ENCODE measurements around the gene SLTM.
"Not testable (repeated sequence)": the region's sequence is repeated elsewhere in the genome, so short reads cannot be mapped to it uniquely, and the experiment has no call there.

The SLTM gene

DNA sequence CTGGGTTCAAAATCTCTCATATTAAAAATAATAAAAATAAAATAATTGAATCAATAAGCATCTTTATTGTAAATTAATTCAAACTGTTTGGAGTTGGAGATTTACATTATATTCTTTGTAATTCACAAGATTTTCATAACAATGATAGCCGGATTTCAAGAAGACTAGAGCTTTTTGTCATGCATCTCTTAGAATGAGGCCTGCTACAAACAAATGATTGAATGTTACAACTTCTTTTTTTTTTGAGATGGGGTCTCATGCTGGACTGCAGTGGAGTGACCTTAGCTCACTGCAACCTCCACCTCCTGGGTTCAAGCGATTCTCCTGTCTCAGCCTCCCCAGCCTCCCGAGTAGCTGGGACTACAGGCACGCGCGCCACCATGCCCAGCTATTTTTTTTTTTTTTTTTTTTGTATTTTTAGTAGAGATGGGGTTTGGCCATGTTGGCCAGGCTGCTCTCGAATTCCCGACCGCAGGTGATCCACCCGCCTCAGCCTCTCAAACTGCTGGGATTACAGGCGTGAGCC, 3.5 kb downstream of the SLTM start:
- in situ Hi-C loops (cut with MboI; ENCODE audit: low sequenced_read_pairs) = no loop called here

DNA sequence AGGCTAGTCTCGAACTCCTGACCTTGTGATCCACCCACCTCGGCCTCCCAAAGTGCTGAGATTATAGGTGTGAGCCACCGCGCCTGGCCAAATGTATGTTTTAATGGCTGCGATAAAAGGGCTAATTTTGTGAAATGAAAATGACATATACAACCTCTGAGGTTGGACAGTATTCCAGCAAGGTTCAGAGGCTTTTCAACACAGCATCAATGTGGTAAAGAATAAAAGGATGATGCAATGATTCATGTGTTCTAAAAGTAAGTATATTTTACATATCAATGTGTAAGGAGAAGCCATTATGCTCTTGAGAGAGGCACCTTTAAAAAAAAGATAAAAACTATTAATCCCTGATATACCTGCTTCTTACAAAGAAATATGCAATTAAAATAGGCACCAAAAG, 6.7 kb downstream of the SLTM start:
- in situ Hi-C loops (cut with MboI; ENCODE audit: low sequenced_read_pairs) = no loop called here

DNA sequence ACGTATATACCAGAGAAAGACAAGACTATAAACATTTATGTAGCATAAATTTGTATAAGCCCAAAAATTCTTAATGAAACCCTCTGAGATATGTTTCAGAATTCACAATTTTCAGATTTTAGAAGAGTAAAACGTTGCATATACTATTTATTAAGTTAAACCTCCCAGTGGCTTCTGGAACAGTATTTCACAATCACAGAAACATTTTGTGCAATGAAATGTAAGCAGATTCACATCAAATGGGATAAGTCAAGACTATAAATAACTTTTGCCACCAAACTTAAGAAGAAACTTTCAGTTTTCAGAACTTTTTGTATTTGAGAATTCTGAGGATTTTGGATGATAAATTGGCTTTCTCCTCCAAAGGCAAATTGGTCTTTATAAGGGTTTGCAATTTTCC, 9.2 kb downstream of the SLTM start:
- in situ Hi-C loops (cut with MboI; ENCODE audit: low sequenced_read_pairs) = no loop called here

DNA sequence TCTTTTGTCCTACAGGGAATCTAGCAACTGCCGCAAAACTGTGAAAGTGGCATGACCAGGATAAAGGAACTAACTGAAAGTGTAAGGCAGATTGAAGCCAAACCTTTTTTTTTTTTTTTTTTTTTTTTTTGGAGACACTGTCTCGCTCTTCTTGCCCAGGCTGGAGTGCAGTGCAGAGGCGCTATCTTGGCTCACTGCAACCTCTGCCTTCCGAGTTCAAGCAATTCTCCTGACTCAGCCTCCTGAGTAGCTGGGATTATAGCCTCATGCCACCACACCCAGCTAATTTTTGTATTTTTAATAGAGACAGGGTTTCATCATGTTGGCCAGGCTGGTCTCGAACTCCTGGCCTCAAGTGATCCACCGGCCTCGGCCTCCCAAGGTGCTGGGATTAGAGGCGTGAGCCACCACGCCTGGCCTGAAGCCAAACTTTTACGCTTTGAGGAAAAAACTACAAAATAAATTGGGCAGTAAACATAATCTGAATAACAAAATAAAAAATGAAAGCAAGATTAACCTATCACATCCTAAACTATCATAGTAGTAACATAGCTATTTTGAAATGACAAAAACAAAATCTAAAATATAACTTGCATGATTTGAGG, 9.7 kb downstream of the SLTM start:
- in situ Hi-C loops (cut with MboI; ENCODE audit: low sequenced_read_pairs) = no loop called here

DNA sequence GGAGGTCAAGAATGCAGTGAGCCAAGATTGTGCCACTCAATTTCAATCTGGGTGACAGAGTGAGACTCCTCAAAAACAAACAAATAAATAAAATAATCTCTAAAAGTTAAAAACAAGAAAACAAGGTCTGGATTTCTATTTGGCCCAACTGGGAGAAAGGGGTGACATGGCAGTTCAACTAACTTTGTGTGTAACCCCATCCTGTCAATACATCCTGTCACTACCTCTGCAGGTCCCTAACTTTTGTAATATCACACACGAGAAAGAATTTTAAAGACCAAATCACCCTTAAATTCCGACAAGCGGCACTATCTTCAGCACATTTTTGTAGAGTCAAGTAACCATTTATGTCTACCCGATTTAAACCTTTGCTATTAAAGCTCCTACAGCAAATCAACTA, 10.2 kb downstream of the SLTM start:
- in situ Hi-C loops (cut with MboI; ENCODE audit: low sequenced_read_pairs) = no loop called here

DNA sequence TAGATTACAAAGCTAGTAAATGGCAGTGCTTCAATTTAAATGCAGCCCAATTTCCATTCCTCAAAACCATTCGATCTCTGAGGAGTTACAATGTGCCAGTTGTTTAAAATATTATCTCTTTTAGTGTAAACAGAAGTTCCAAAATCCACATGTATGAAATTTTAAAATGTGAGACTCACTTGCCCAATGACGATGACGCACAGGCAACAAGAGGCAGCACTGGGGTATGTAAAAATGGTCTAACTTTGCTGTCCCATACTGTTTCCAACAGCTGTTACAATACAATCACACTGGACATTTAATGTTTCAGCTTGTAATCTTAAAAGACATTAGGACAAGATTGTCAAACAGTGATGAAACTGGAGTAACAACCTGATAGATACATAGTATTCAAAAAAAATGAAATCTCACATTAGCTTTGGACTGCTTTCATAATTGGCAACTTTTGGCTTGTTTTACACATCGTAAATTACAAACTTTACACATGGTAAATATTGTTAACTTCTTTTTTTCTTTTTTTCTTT, 12.2 kb downstream of the SLTM start:
- in situ Hi-C loops (cut with MboI; ENCODE audit: low sequenced_read_pairs) = no loop called here

DNA sequence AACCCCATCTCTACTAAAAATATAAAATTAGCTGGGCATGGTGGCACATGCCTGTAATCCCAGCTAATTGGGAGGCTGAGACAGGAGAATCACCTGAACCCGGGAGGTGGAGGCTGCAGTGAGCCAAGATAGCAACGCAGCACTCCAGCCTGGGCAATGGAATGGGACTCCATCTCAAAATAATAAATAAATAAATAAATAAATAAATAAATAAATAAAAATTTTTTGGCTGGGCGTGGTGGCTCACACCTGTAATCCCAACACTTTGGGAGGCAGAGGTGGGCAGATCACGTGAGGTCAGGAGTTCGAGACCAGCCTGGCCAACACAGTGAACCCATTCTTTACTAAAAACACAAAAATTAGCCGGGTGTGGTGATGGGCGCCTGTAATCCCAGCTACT, 13.0 kb downstream of the SLTM start:
- in situ Hi-C loops (cut with MboI; ENCODE audit: low sequenced_read_pairs) = not testable (repeated sequence)

DNA sequence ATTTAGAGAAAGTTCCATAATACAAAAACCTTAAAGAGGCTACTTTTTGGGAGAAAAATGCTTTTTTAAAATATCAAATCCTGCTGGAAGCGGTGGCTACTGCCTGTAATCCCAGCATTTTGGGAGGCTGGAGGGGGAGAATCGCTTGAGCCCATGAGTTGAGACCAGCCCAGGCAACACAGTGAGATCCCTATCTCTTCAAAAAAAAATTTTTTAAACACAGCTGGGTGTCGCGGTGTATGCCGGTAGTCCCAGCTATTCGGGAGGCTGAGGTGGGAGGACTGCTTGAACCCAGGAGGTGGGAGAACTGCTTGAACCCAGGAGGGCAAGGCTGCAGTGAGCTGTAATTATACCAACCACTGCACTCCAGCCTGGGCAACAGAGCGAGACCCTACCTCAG, 14.2 kb downstream of the SLTM start:
- in situ Hi-C loops (cut with MboI; ENCODE audit: low sequenced_read_pairs) = no loop called here

DNA sequence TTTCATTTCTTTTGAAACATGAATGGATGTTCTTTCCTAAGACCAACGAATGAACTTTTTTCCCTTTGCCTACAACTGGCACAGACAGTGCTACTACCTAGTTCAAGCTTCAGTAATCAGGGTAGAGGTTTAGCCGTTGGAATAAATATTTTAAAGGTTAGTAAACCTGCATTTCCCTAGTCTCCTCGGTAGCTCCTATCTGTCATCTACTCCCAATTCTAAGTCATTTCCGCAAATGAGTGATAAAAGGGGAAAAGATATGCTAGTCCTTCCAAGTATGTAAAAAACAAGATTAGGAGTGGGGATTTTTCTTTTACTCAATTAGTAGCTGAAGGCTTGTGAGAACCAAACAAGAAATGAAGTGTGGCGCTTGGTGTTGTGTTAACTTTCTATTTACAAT, 15.2 kb downstream of the SLTM start:
- in situ Hi-C loops (cut with MboI; ENCODE audit: low sequenced_read_pairs) = no loop called here

DNA sequence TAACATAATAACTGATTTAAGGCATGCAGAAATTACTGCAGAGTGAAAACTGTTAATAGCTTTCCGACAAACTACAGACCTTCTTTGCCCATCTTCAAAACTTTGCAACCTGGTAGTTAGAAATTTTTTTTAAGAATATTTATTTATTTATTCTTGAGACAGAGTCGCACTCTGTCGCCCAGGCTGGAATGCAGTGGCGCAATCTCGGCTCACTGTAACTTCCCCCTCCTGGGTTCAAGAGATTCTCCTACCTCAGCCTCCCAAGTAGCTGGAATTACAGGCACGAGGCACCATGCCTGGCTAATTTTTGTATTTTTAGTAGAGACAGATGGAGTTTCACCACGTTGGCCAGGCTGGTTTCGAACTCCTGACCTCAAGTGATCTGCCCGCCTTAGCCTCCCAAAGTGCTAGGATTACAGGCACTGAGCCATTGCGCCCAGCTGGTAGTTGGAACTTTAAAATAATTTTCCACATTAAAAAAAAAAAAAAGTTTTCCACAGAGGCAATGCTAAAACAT, 15.8 kb downstream of the SLTM start:
- in situ Hi-C loops (cut with MboI; ENCODE audit: low sequenced_read_pairs) = not testable (repeated sequence)

DNA sequence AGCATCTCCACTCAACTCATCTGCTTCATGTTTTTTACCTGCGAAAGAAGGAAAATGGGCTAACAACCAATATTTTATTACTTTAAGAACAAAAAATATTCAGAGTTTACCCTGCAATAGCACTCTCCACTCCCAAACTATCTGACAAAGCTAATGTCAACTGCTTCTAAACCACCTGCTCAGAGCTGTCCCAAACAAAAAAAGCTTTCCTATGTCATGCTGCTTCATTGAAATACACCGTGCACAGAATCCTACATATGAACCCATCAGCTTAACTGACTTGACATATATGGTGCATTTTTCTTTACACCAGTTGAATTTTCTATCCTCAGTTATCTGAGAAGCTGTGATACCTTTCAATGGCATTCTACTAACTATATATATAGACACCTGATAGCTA, 16.5 kb downstream of the SLTM start:
- in situ Hi-C loops (cut with MboI; ENCODE audit: low sequenced_read_pairs) = no loop called here

DNA sequence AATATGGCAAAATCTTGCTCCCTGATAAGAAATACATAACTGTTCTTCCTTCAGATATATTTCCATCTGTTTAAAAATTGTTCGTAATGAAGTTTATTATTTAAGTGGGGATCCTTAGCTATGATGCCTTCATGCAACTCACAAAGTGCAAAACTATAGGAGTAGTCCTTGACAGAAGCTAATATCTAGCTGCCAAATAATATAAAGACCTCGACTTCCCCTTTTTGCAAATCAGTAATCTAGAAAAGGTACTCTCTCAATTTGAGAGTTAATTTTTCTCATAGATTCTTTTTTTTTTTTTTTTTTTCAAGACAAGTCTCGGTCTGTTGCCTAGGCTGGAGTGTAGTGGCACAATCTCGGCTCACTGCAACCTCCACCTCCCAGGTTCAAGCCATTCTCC, 23.0 kb downstream of the SLTM start:
- in situ Hi-C loops (cut with MboI; ENCODE audit: low sequenced_read_pairs) = no loop called here

DNA sequence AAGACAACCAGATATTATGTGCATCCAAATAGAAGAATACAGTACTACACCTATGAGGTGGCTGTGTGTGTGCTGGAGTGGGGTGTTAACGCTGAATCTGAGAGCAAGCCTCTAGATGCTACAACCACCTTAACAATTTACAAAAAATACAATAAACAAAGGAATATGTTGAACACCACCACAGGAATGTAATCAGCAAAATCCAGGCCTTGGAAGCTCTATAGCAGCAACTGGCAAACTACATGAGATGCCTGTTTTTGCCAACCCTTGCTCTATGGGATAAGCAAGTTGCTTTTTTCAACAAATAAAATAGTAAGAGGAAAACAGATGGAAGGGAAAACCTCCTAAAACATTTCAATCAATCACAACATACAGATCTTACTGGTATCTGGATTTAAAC, 23.9 kb downstream of the SLTM start:
- in situ Hi-C loops (cut with MboI; ENCODE audit: low sequenced_read_pairs) = no loop called here

DNA sequence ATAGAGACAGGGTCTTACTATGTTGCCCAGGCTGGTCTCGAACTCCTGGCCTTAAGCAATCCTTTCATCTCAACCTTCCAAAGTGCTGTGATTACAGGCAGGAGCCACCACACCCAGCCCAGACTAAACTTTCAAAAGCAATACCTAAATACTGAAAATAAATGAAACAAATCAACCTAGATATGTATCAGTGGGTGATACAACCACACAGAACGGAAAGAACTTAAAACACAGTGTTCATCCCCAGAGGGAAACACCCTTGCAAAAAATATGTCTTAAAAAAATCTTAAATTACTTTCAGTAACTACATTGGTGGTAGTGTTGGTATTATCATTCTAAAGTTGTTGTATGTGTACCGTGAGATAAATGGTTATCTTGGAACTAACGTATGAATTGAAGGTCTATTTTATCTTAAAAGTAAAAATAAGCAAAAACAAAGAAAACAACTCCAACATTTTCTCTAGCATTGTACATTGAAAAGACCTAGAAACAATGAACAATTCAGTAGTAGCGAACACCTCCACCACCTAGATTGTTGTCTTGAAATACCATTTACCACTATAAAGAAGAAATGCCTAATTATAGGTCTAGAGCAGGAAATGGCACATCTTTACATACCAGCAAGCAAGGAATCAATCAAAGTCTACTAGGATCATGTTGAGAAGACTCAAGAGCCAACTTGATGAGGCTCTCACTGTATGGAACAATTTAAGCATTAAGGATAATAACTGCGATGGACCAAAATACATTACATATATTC, 24.7 kb downstream of the SLTM start:
- in situ Hi-C loops (cut with MboI; ENCODE audit: low sequenced_read_pairs) = no loop called here

DNA sequence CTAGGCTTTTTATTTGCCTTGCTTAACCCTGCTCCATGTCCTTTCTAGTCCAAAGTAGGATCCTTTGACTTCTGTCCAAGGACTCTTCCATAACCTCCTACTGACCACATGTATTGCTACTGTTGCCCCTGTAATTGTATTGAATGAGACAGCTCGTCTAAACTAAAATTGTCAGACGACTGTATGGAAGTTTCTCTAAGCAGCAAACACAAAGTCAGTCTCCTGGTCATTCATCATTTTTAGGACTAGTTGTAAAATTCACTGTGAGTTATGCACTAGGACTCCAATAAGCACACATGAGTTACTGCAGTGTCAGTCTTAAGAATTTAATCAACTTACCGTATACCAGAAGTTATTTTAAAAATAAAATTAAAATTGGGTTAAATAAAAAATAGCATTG, 32.8 kb downstream of the SLTM start:
- in situ Hi-C loops (cut with MboI; ENCODE audit: low sequenced_read_pairs) = no loop called here

DNA sequence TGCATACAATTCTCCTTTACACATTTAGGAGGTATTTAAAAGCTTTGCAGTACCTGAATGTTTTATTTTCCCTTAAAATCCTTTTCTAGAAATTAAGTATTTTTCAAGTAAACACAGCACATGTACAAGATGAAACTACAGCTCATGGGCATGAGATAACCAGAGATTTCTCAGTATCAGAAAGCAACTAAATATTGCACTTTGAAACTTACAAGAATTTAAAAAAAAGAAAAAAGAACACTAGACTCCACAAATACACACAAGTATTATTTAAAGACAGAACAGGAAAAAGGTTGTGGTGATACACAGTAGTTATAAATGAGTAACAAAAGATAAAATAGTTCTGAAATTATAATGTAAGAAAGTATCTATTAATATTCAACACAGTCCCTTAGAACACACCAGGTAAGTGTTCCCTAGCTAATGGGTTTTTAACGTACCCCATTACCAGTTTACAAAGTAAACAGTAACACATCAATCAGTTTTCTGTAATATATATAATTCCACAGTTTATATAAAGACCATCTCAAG, 35.3 kb downstream of the SLTM start:
- in situ Hi-C loops (cut with MboI; ENCODE audit: low sequenced_read_pairs) = no loop called here

DNA sequence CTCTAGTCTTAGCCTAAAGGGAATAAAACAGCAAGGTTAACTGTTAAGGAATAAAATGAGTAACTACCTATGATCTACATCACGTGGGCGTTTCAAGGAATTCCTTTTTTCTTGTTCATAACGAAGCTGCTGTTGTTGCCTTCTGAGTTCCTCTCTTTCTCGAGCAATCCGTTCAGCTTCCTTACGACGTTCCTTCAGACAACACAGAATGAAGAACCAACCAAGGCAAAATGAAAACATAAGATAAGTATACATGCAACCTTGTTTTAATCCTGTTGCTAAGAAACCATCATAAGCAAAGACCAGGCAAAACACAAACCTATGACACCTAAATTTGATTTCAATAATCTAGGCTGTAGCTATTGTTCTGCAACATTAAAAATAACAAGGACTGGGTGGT, 44.1 kb downstream of the SLTM start:
- in situ Hi-C loops (cut with MboI; ENCODE audit: low sequenced_read_pairs) = no loop called here

DNA sequence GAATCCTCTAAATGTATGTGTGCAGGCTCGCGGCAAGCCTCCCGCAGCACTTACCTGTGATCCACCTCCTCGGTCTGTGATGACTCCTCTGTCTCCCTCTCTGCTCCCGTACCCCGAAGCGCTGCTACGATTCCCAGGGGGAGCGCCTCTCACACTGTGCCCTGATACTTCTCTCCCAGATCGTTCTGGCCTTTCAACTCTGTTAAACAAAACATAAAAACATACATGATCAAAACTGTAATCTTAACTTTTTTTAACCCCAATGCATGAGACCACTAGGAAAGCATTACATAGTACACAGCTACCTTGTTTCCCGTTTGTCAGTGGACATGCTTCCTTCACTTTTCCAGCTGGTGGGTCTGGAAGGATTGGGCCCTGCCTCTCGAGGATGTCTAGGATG, 46.6 kb downstream of the SLTM start:
- in situ Hi-C loops (cut with MboI; ENCODE audit: low sequenced_read_pairs) = no loop called here

DNA sequence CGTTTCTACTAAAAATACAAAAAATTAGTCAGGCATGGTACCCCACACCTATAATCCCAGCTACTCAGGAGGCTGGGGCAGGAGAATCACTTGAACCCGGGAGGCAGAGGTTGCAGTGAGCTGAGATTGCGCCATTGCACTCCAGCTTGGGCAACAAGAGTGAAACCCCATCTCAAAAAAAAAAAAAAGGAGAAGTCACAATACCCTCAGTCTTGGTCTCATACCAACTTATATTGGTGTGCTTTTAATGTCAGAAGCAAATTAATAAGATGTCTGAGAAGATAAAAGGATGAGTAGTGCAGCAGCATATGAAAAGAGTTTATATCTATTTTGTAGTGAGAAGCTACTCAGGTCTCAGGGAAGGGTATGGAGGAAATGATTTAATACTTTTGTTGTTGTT, 49.6 kb downstream of the SLTM start:
- in situ Hi-C loops (cut with MboI; ENCODE audit: low sequenced_read_pairs) = not testable (repeated sequence)

DNA sequence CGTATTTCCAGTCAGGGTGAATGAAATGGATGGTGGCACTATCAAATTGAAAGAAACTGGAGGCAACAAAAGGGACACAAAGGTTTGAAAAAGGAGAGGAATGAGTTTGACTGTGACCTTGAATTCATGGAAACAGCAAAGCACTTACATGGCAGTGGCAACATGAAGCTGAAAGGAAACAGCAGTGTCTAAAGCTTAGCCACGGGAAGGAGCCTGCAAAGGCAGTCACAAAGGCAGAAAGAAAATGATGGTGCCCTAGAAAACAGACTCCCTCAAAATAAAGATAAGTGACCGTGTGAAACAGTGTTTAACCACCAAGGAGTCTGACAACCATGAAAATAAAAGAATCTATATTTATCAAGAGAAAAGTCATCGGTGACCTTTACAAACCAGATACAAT, 51.2 kb downstream of the SLTM start:
- in situ Hi-C loops (cut with MboI; ENCODE audit: low sequenced_read_pairs) = no loop called here

DNA sequence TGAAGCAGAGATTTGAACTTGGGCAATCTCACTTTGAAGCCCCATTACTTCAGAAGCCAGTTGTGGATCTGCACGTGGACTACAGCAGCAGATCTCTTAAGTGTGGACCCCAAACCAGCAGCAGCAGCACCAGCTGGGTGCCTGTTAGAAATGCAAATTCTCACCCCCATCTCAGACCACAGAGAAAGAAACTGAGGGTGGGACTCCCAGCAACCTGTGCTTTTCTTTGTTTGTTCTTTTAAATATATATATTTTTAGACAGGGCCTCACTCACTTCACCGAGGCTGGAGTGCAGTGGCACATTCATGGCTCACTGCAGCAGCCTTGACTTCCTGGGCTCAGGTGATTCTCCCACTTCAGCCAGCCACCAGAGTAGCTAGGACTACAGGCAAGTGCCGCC, 53.2 kb downstream of the SLTM start:
- in situ Hi-C loops (cut with MboI; ENCODE audit: low sequenced_read_pairs) = no loop called here

All from hTERT RPE-1 (cell line).